Measurements from ENCODE around the gene ZNF358. TPM values are rescaled to one million over a fixed set of nuclear protein-coding genes. Genes with fewer than 3 reads are reported as not detected.

Gene ZNF358
- polyA plus RNA-seq, 1 donor = 68.0 TPM

DNA sequence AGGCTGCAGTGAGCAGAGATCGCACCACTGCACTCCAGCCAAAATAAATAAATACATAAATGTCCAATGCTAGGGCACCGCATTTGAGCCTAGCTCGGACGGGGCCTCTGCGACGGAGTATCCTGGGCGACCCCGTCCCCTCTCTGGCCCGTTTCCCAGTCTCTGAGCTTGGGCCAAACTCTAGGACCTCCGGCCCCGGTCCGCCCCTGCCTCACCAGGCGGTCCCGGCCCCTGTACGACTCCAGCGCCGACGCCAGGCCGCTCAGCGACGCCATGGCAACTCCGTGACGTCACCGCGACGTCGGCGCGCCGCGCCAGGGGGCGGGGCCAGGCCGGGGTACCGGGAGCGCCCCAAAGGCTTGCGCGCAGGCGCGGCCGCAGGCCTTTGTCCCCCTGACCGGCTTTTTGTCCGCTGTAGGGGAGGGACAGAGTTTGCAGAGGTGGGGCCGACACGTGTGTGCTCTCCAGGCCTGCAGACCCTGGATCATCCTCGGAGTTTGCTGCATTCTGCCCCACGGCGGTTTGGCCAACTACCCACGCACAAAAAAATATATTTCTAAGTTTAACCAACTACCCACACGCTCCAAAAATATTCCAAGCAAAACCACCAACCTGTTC is 27.1 kb upstream of the ZNF358 start, which contains the start of gene PEX11G:
Gene PEX11G, minus strand, starts transcription at position 300 of the 618 bp plus-strand sequence. Its CDS starts 25 bp downstream, at position 275.
- H3K36me3 ChIP-seq (ENCODE audit: control insufficient read depth, insufficient read depth, low read length) = no peaks in the 10 kb centered on the region
- H3K4me3 ChIP-seq (ENCODE audit: low read length) = peak within 1 kb of the TSS; percentile 75
- no peaks in the 10 kb centered on the region for H3K27me3 ChIP-seq (ENCODE audit: control insufficient read depth, insufficient read depth, low read length)
- peak; percentile 94 to 95 for DNase-seq
- peaks cover 12% of the 10 kb centered on the region for H3K4me1 ChIP-seq (ENCODE audit: control insufficient read depth, insufficient read depth, low read length)
- no CpG with 5 or more reads among the region's 49 CpGs for WGBS (ENCODE audit: insufficient coverage, low lambda C conversion rate)
- peak within 1 kb of the TSS; percentile 93 for H3K27ac ChIP-seq (ENCODE audit: low read length)
- H3K9me3 ChIP-seq (ENCODE audit: control insufficient read depth, low read depth, low read length) = no peaks in the 10 kb centered on the region

- no peak overlapping the region for H3K4me3 ChIP-seq (ENCODE audit: low read length)
- peaks cover 8% of the 10 kb centered on the region for H3K4me1 ChIP-seq (ENCODE audit: control insufficient read depth, insufficient read depth, low read length)
- peak overlapping the region; percentile 93 for H3K27ac ChIP-seq (ENCODE audit: low read length)
- no peaks in the 10 kb centered on the region for H3K36me3 ChIP-seq (ENCODE audit: control insufficient read depth, insufficient read depth, low read length)
- no peaks in the 10 kb centered on the region for H3K9me3 ChIP-seq (ENCODE audit: control insufficient read depth, low read depth, low read length)
- WGBS (ENCODE audit: insufficient coverage, low lambda C conversion rate) = no CpG with 5 or more reads among the region's 11 CpGs
- peak; percentile 88 to 94 for DNase-seq
- H3K27me3 ChIP-seq (ENCODE audit: control insufficient read depth, insufficient read depth, low read length) = no peaks in the 10 kb centered on the region
These were observed 26.3 kb upstream of the ZNF358 start for GRCh38 chr19:7489609-7490044.

- no CpG with 5 or more reads among the region's 4 CpGs for WGBS (ENCODE audit: insufficient coverage, low lambda C conversion rate)
- Histone ChIP-seq H3K9me3 (ENCODE audit: control insufficient read depth, low read depth, low read length) (no peaks in the 10 kb centered on the region), H3K4me1 (ENCODE audit: control insufficient read depth, insufficient read depth, low read length) (peaks cover 8% of the 10 kb centered on the region), H3K27ac (ENCODE audit: low read length) (no peak overlapping the region), H3K27me3 (ENCODE audit: control insufficient read depth, insufficient read depth, low read length) (no peaks in the 10 kb centered on the region), H3K36me3 (ENCODE audit: control insufficient read depth, insufficient read depth, low read length) (no peaks in the 10 kb centered on the region), H3K4me3 (ENCODE audit: low read length) (no peak overlapping the region)
- no peak for DNase-seq
These were observed 23.8 kb upstream of the ZNF358 start for GRCh38 chr19:7492142-7492541.

- H3K4me3 ChIP-seq (ENCODE audit: low read length) = no peak overlapping the region
- H3K27ac ChIP-seq (ENCODE audit: low read length) = no peak overlapping the region
- no peaks in the 10 kb centered on the region for H3K9me3 ChIP-seq (ENCODE audit: control insufficient read depth, low read depth, low read length)
- DNase-seq = no peak
- 96% methylated on average over 3 of the region's 11 CpGs for WGBS (ENCODE audit: insufficient coverage, low lambda C conversion rate)
- peaks cover 8% of the 10 kb centered on the region for H3K4me1 ChIP-seq (ENCODE audit: control insufficient read depth, insufficient read depth, low read length)
- no peaks in the 10 kb centered on the region for H3K36me3 ChIP-seq (ENCODE audit: control insufficient read depth, insufficient read depth, low read length)
- no peaks in the 10 kb centered on the region for H3K27me3 ChIP-seq (ENCODE audit: control insufficient read depth, insufficient read depth, low read length)
These were observed 23.3 kb upstream of the ZNF358 start for GRCh38 chr19:7492558-7492957.

- Histone ChIP-seq H3K9me3 (ENCODE audit: control insufficient read depth, low read depth, low read length) (no peaks in the 10 kb centered on the region), H3K36me3 (ENCODE audit: control insufficient read depth, insufficient read depth, low read length) (no peaks in the 10 kb centered on the region), H3K4me3 (ENCODE audit: low read length) (no peak overlapping the region), H3K27ac (ENCODE audit: low read length) (peak overlapping the region; percentile 12), H3K4me1 (ENCODE audit: control insufficient read depth, insufficient read depth, low read length) (peaks cover 2% of the 10 kb centered on the region), H3K27me3 (ENCODE audit: control insufficient read depth, insufficient read depth, low read length) (no peaks in the 10 kb centered on the region)
- DNase-seq = peak in 1 of 2 donors; percentile 59
- 100% methylated on average over 1 of the region's 13 CpGs for WGBS (ENCODE audit: insufficient coverage, low lambda C conversion rate)
These were observed 21.3 kb upstream of the ZNF358 start for GRCh38 chr19:7494416-7495098.

- Histone ChIP-seq H3K9me3 (ENCODE audit: control insufficient read depth, low read depth, low read length) (peaks cover 4% of the 10 kb centered on the region), H3K27ac (ENCODE audit: low read length) (no peak overlapping the region), H3K36me3 (ENCODE audit: control insufficient read depth, insufficient read depth, low read length) (no peaks in the 10 kb centered on the region), H3K27me3 (ENCODE audit: control insufficient read depth, insufficient read depth, low read length) (peaks cover 7% of the 10 kb centered on the region), H3K4me1 (ENCODE audit: control insufficient read depth, insufficient read depth, low read length) (peaks cover 3% of the 10 kb centered on the region), H3K4me3 (ENCODE audit: low read length) (no peak overlapping the region)
- no CpG with 5 or more reads among the region's 7 CpGs for WGBS (ENCODE audit: insufficient coverage, low lambda C conversion rate)
- no peak for DNase-seq
These were observed 18.6 kb upstream of the ZNF358 start for GRCh38 chr19:7497292-7497691.

GRCh38 chr19:7500811-7501450 is 15.0 kb upstream of the ZNF358 start:
- H3K36me3 ChIP-seq (ENCODE audit: control insufficient read depth, insufficient read depth, low read length) = no peaks in the 10 kb centered on the region
- no peak overlapping the region for H3K27ac ChIP-seq (ENCODE audit: low read length)
- H3K4me1 ChIP-seq (ENCODE audit: control insufficient read depth, insufficient read depth, low read length) = peaks cover 15% of the 10 kb centered on the region
- no CpG with 5 or more reads among the region's 93 CpGs for WGBS (ENCODE audit: insufficient coverage, low lambda C conversion rate)
- peak overlapping the region; percentile 6 for H3K4me3 ChIP-seq (ENCODE audit: low read length)
- DNase-seq = peak; percentile 76 to 91
- peaks cover 7% of the 10 kb centered on the region for H3K9me3 ChIP-seq (ENCODE audit: control insufficient read depth, low read depth, low read length)
- peaks cover 9% of the 10 kb centered on the region for H3K27me3 ChIP-seq (ENCODE audit: control insufficient read depth, insufficient read depth, low read length)

- no peak overlapping the region for H3K27ac ChIP-seq (ENCODE audit: low read length)
- no peak overlapping the region for H3K4me3 ChIP-seq (ENCODE audit: low read length)
- H3K36me3 ChIP-seq (ENCODE audit: control insufficient read depth, insufficient read depth, low read length) = no peaks in the 10 kb centered on the region
- peaks cover 9% of the 10 kb centered on the region for H3K27me3 ChIP-seq (ENCODE audit: control insufficient read depth, insufficient read depth, low read length)
- no peak for DNase-seq
- WGBS (ENCODE audit: insufficient coverage, low lambda C conversion rate) = no CpG with 5 or more reads among the region's 2 CpGs
- peaks cover 15% of the 10 kb centered on the region for H3K4me1 ChIP-seq (ENCODE audit: control insufficient read depth, insufficient read depth, low read length)
- peaks cover 12% of the 10 kb centered on the region for H3K9me3 ChIP-seq (ENCODE audit: control insufficient read depth, low read depth, low read length)
These were observed 13.4 kb upstream of the ZNF358 start for GRCh38 chr19:7502552-7502951.

GRCh38 chr19:7504684-7505083 is 11.2 kb upstream of the ZNF358 start:
- no peak overlapping the region for H3K4me3 ChIP-seq (ENCODE audit: low read length)
- no peaks in the 10 kb centered on the region for H3K36me3 ChIP-seq (ENCODE audit: control insufficient read depth, insufficient read depth, low read length)
- DNase-seq = no peak
- peaks cover 12% of the 10 kb centered on the region for H3K9me3 ChIP-seq (ENCODE audit: control insufficient read depth, low read depth, low read length)
- peaks cover 9% of the 10 kb centered on the region for H3K27me3 ChIP-seq (ENCODE audit: control insufficient read depth, insufficient read depth, low read length)
- H3K4me1 ChIP-seq (ENCODE audit: control insufficient read depth, insufficient read depth, low read length) = peaks cover 15% of the 10 kb centered on the region
- H3K27ac ChIP-seq (ENCODE audit: low read length) = no peak overlapping the region
- no CpG with 5 or more reads among the region's 6 CpGs for WGBS (ENCODE audit: insufficient coverage, low lambda C conversion rate)

- peaks cover 15% of the 10 kb centered on the region for H3K4me1 ChIP-seq (ENCODE audit: control insufficient read depth, insufficient read depth, low read length)
- H3K9me3 ChIP-seq (ENCODE audit: control insufficient read depth, low read depth, low read length) = peaks cover 12% of the 10 kb centered on the region
- H3K4me3 ChIP-seq (ENCODE audit: low read length) = peak overlapping the region; percentile 21
- H3K27ac ChIP-seq (ENCODE audit: low read length) = no peak overlapping the region
- peaks cover 9% of the 10 kb centered on the region for H3K27me3 ChIP-seq (ENCODE audit: control insufficient read depth, insufficient read depth, low read length)
- no peak for DNase-seq
- no CpG with 5 or more reads among the region's 19 CpGs for WGBS (ENCODE audit: insufficient coverage, low lambda C conversion rate)
- H3K36me3 ChIP-seq (ENCODE audit: control insufficient read depth, insufficient read depth, low read length) = no peaks in the 10 kb centered on the region
These were observed 10.6 kb upstream of the ZNF358 start for GRCh38 chr19:7505288-7505681.

All from large intestine (tissue), 3 donors.